Sciatic nerve (tissue), 2 donors: ENCODE data around the gene NTNG1. TPM values are rescaled to one million over a fixed set of nuclear protein-coding genes. Genes with fewer than 3 reads are reported as not detected.

Experiments
- ATAC-seq: fragments of 200-7000 bp; cut with Tn5 transposase; one replicate; pipeline ENCODE4 v1.9.1; 2020; ENCODE audit warnings: mild to moderate bottlenecking, moderate library complexity
- DNase-seq: peaks from one replicate; pipeline ENCODE4 v3.0.0-alpha.2; 2020; ENCODE audit warnings: low spot score
- intact Hi-C: fragments of 100-400 bp; cut with DNase I; formaldehyde crosslinking; loops from one replicate; pipeline ENCODE4 v1.14.2; 2022
- total RNA-seq: library from RNA; stranded (reverse); fragmentation: NEBNext Ultra II Directional; extraction: Animal tissue kit (Norgen Biotek cat#: 25700); gene quantifications from one replicate; pipeline ENCODE4 v1.2.1, GENCODE V29; 2021
- donor health status: DM: no; HTN: no; CAD: no.
- donor health status: DM: no; HTN: no; CAD: no.

NTNG1 gene
- total RNA-seq, 1 donor from 2014 or later, result 8.2 TPM

GRCh38 chr1:107514841-107515240 lies 374.0 kb downstream of the NTNG1 start:
- no peak for DNase-seq
- intact Hi-C loops, result no loop called here
- ATAC-seq, result no peak

GRCh38 chr1:107515702-107516101 lies 374.9 kb downstream of the NTNG1 start:
- ATAC-seq, result no peak
- intact Hi-C loops, result no loop called here
- no peak for DNase-seq

GRCh38 chr1:107523061-107523460 lies 382.2 kb downstream of the NTNG1 start:
- intact Hi-C loops, result no loop called here
- ATAC-seq (no peak), DNase-seq (no peak)

GRCh38 chr1:107523736-107524135 lies 382.9 kb downstream of the NTNG1 start:
- intact Hi-C loops, result no loop called here
- DNase-seq (no peak), ATAC-seq (no peak)

- no peak for DNase-seq
- intact Hi-C loops, result no loop called here
- ATAC-seq, result no peak
These were observed 383.5 kb downstream of the NTNG1 start for GRCh38 chr1:107524301-107524700.

- DNase-seq (no peak), ATAC-seq (no peak)
- intact Hi-C loops, result no loop called here
These were observed 384.3 kb downstream of the NTNG1 start for GRCh38 chr1:107525145-107525544.

GRCh38 chr1:107525961-107526360 lies 385.1 kb downstream of the NTNG1 start:
- DNase-seq (no peak), ATAC-seq (no peak)
- intact Hi-C loops, result no loop called here

- ATAC-seq (no peak), DNase-seq (no peak)
- intact Hi-C loops, result no loop called here
These were observed 385.8 kb downstream of the NTNG1 start for GRCh38 chr1:107526524-107527198.

- DNase-seq, result no peak
- peak; percentile 76 for ATAC-seq
- intact Hi-C loops, result no loop called here
These were observed 388.8 kb downstream of the NTNG1 start for GRCh38 chr1:107529511-107530149.

GRCh38 chr1:107530543-107530942 lies 389.7 kb downstream of the NTNG1 start:
- ATAC-seq, result no peak
- intact Hi-C loops, result no loop called here
- no peak for DNase-seq

- intact Hi-C loops, result no loop called here
- ATAC-seq (no peak), DNase-seq (no peak)
These were observed 390.4 kb downstream of the NTNG1 start for GRCh38 chr1:107531065-107531908.

- DNase-seq, result no peak
- intact Hi-C loops, result no loop called here
- ATAC-seq, result no peak
These were observed 391.5 kb downstream of the NTNG1 start for GRCh38 chr1:107532318-107532717.

Other genes starting within 250 kb of the NTNG1 start
- gene PRMT6, start 84.4 kb upstream of the NTNG1 start, total RNA-seq, result 11.2 TPM